WTC11 (cell line): Measurements from ENCODE around the gene HSP90AB1. TPM values are rescaled to one million over a fixed set of nuclear protein-coding genes. Genes with fewer than 3 reads are reported as not detected.

Experiments used
- ATAC-seq: fragments of 200-7000 bp; cut with Tn5 transposase; 2 replicates; pipeline ENCODE4 v1.10.0; 2021; ENCODE audit warnings: mild to moderate bottlenecking, moderate library complexity
- CTCF ChIA-PET: fragments of 300-600 bp; sonication (Branson Sonifier 250); formaldehyde crosslinking; loops from one replicate; lab custom pipeline; 2021; ENCODE audit warnings: antibody characterized with exemption; lab: Charles Lee
- POLR2A ChIA-PET: fragments of 350-600 bp; sonication (Branson Sonifier 250); formaldehyde crosslinking; loops from one replicate; lab custom pipeline; 2021; ENCODE audit warnings: antibody characterized with exemption; lab: Charles Lee
- DNase-seq: peaks from one replicate; pipeline ENCODE4 v3.0.0; 2021; ENCODE audit warnings: low spot score
- H3K27ac Mint-ChIP-seq: 2 replicates; pipeline ENCODE4 v1.8.0; 2021; ENCODE audit warnings: mixed read lengths
- H3K27me3 Mint-ChIP-seq: 2 replicates; pipeline ENCODE4 v1.8.0; 2021; ENCODE audit warnings: low read depth, mild to moderate bottlenecking, moderate library complexity, mixed read lengths
- H3K36me3 Mint-ChIP-seq: 2 replicates; pipeline ENCODE4 v1.8.0; 2021; ENCODE audit warnings: mixed read lengths
- H3K4me1 Mint-ChIP-seq: 2 replicates; pipeline ENCODE4 v1.8.0; 2022; ENCODE audit warnings: mixed read lengths
- H3K4me3 Mint-ChIP-seq: 2 replicates; pipeline ENCODE4 v1.8.0; 2021; ENCODE audit warnings: mild to moderate bottlenecking, moderate library complexity, mixed read lengths
- H3K9me3 Mint-ChIP-seq: 2 replicates; pipeline ENCODE4 v1.8.0; 2021; ENCODE audit warnings: mixed read lengths
- CBFB ChIP-seq: sonication (generic); formaldehyde crosslinking; IDR thresholded peaks from 2 replicates; pipeline ENCODE4 v1.8.1; 2022; ENCODE audit warnings: mild to moderate bottlenecking, low read depth, missing genetic modification reagents
- FOXK1 ChIP-seq: sonication (generic); formaldehyde crosslinking; IDR thresholded peaks from 2 replicates; pipeline ENCODE4 v1.8.0; 2022; ENCODE audit warnings: mild to moderate bottlenecking, moderate library complexity, missing genetic modification reagents
- NFE2L1 ChIP-seq: sonication (generic); formaldehyde crosslinking; IDR thresholded peaks from 2 replicates; pipeline ENCODE4 v1.8.1; 2023; ENCODE audit warnings: missing genetic modification reagents
- NR3C1 ChIP-seq: sonication (generic); formaldehyde crosslinking; conservative IDR thresholded peaks from 2 replicates; pipeline ENCODE4 v1.8.1; 2023; ENCODE audit warnings: low read depth, mild to moderate bottlenecking, missing genetic modification reagents
- SOX15 ChIP-seq: fragments of 250-450 bp; sonication (Bioruptor Pico); IDR thresholded peaks from 2 replicates; pipeline ENCODE4 v1.9.0; 2021; ENCODE audit warnings: mild to moderate bottlenecking
- SP1 ChIP-seq: sonication (generic); formaldehyde crosslinking; conservative IDR thresholded peaks from 2 replicates; pipeline ENCODE4 v1.8.1; 2022; ENCODE audit warnings: missing genetic modification reagents
- ZNF121 ChIP-seq: sonication (generic); formaldehyde crosslinking; IDR thresholded peaks from 2 replicates; pipeline ENCODE4 v1.8.0; 2023; ENCODE audit warnings: missing genetic modification reagents
- ZNF671 ChIP-seq: fragments of 250-450 bp; sonication (Bioruptor Pico); IDR thresholded peaks from 2 replicates; pipeline ENCODE4 v1.8.0; 2021; ENCODE audit warnings: mild to moderate bottlenecking
- total RNA-seq: library from RNA; stranded (reverse); gene quantifications from 3 replicates; pipeline ENCODE4 v1.2.3, GENCODE V29; 2021
- TF ChIP-seq, protein P1 (sequence below): sonication (generic); formaldehyde crosslinking; IDR thresholded peaks from 2 replicates; pipeline ENCODE4 v1.8.1; 2022; ENCODE audit warnings: missing genetic modification reagents, borderline replicate concordance
- TF ChIP-seq, protein P2 (sequence below): sonication (generic); formaldehyde crosslinking; IDR thresholded peaks from 2 replicates; pipeline ENCODE4 v1.8.1; 2022; ENCODE audit warnings: mild to moderate bottlenecking, missing genetic modification reagents, moderate library complexity, borderline replicate concordance
- TF ChIP-seq, protein P3 (sequence below): sonication (generic); formaldehyde crosslinking; IDR thresholded peaks from 2 replicates; pipeline ENCODE4 v1.8.1; 2022; ENCODE audit warnings: mild to moderate bottlenecking, moderate library complexity, missing genetic modification reagents
- TF ChIP-seq, protein P4 (sequence below): fragments of 250-450 bp; sonication (Bioruptor Pico); IDR thresholded peaks from 2 replicates; pipeline ENCODE4 v1.9.0; 2021; ENCODE audit warnings: moderate library complexity, mild to moderate bottlenecking, inconsistent platforms, borderline replicate concordance
- TF ChIP-seq, protein P5 (sequence below): sonication (generic); formaldehyde crosslinking; IDR thresholded peaks from 2 replicates; pipeline ENCODE4 v1.8.1; 2023; ENCODE audit warnings: mild to moderate bottlenecking, missing genetic modification reagents, borderline replicate concordance

Gene HSP90AB1
- total RNA-seq, 1 experiment from 2014 or later, result 2,171 TPM

DNA sequence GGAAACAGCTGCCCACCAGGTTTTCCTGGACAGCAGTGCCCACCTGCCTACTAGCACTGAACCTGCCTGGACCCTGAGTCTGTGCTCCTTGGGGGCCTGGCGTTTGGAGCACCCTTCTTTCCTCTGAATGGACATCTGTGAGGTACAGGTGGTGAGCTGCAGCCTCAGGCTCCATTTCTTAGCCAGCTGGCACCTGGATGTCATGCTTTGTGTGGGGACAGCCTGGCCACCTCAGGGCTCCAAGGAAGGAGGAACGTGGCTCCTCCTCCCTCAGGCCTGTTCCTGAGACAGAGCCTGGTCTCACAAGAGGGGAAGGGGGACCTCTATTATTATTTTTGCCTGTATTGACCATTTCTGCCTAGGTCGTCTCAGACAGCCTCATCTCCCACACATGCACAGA is 31.4 kb downstream of the HSP90AB1 start:
- H3K4me1 Mint-ChIP-seq, result peaks cover 5% of the 10 kb centered on the region
- H3K4me3 Mint-ChIP-seq, result no peak overlapping the region
- CTCF ChIA-PET, result interaction anchor here (0.6 to 3.8 kb wide), 4 partner anchors 10 to 216 kb away, joined by 3 to 20 read pairs (median 6); partner anchors contain the start of gene AARS2

DNA sequence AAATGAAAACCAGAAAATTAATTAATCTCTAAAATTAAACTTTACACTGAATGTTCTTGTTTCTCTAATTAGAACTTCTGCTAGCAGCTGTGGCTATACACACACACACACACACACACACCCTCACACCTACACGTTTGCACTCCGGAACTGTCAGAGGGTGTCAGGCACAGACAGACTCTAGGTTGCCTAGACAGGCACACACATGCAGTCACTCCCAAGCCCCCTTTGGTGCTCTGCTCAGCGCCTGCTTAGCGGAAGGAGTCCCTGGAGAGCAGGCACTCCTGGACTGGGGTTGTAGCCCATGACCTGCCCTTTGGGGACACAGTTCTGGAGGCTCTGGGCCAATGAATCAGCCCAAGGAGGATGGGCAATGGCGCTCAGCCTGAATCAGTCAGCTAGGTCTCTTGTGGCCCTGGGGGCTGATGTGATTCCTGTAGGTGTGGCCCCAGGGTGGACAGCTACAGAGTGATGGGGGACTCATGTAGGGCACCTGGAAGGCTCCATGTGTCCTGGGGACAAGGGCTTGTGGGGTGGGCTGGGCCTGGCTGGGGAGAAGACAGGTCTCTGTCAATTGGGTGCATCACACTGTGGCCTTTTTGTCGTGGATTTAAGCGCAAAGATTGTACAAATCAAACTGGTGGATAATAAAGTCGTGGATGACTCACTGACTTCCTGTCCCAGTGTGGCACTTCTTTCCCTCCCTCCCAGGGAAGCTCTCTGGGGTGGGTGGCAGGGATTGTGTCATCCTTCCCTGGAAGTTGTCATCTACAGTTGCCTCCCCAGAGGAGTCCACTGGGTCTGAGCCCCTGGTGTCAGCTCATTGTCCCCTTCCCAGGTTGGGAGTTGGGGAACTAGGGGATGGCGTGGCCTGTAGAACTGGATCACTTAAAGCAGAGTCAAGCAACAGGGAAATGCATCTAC is 32.1 kb downstream of the HSP90AB1 start:
- POLR2A ChIA-PET, result interaction anchor here (0.8 to 1.4 kb wide), 2 partner anchors 19 to 22 kb away, joined by 3 to 5 read pairs; no protein-coding TSS in a partner anchor
- TF ChIP-seq ZNF671 (CRISPR knock-in tag), result no peak
- TF ChIP-seq, protein P1, sequence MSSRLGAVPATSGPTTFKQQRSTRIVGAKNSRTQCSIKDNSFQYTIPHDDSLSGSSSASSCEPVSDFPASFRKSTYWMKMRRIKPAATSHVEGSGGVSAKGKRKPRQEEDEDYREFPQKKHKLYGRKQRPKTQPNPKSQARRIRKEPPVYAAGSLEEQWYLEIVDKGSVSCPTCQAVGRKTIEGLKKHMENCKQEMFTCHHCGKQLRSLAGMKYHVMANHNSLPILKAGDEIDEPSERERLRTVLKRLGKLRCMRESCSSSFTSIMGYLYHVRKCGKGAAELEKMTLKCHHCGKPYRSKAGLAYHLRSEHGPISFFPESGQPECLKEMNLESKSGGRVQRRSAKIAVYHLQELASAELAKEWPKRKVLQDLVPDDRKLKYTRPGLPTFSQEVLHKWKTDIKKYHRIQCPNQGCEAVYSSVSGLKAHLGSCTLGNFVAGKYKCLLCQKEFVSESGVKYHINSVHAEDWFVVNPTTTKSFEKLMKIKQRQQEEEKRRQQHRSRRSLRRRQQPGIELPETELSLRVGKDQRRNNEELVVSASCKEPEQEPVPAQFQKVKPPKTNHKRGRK, result no peak
- no peak for TF ChIP-seq FOXK1 (CRISPR knock-in tag)
- TF ChIP-seq, protein P2, sequence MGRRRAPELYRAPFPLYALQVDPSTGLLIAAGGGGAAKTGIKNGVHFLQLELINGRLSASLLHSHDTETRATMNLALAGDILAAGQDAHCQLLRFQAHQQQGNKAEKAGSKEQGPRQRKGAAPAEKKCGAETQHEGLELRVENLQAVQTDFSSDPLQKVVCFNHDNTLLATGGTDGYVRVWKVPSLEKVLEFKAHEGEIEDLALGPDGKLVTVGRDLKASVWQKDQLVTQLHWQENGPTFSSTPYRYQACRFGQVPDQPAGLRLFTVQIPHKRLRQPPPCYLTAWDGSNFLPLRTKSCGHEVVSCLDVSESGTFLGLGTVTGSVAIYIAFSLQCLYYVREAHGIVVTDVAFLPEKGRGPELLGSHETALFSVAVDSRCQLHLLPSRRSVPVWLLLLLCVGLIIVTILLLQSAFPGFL (CRISPR knock-in tag), result no peak
- no peak for TF ChIP-seq SP1 (CRISPR knock-in tag)
- TF ChIP-seq, protein P3, sequence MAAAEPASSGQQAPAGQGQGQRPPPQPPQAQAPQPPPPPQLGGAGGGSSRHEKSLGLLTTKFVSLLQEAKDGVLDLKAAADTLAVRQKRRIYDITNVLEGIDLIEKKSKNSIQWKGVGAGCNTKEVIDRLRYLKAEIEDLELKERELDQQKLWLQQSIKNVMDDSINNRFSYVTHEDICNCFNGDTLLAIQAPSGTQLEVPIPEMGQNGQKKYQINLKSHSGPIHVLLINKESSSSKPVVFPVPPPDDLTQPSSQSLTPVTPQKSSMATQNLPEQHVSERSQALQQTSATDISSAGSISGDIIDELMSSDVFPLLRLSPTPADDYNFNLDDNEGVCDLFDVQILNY, result no peak
- no peak for DNase-seq
- Mint-ChIP-seq H3K36me3 (no peaks in the 10 kb centered on the region), H3K9me3 (no peaks in the 10 kb centered on the region), H3K4me3 (no peak overlapping the region), H3K27me3 (peaks cover 46% of the 10 kb centered on the region), H3K27ac (no peak overlapping the region), H3K4me1 (peaks cover 5% of the 10 kb centered on the region)
- ATAC-seq, result no peak
- CTCF ChIA-PET, result interaction anchor here (0.9 kb wide), 1 partner anchor 19 kb away, joined by 3 read pairs; no protein-coding TSS in a partner anchor

More for the DNA sequence above, 31.4 kb downstream of the HSP90AB1 start:
- ATAC-seq, result no peak
- Mint-ChIP-seq H3K27ac (no peak overlapping the region), H3K36me3 (no peaks in the 10 kb centered on the region), H3K9me3 (no peaks in the 10 kb centered on the region), H3K27me3 (peaks cover 40% of the 10 kb centered on the region)
- POLR2A ChIA-PET, result interaction anchor here (0.8 to 1.4 kb wide), 2 partner anchors 20 to 22 kb away, joined by 3 to 5 read pairs; no protein-coding TSS in a partner anchor
- no peak for DNase-seq
- no peak for TF ChIP-seq SOX15 (CRISPR knock-in tag)
- TF ChIP-seq, protein P4, sequence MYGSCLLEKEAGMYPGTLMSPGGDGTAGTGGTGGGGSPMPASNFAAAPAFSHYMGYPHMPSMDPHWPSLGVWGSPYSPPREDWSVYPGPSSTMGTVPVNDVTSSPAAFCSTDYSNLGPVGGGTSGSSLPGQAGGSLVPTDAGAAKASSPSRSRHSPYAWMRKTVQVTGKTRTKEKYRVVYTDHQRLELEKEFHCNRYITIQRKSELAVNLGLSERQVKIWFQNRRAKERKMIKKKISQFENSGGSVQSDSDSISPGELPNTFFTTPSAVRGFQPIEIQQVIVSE (CRISPR knock-in tag), result no peak
- TF ChIP-seq, protein P2 (CRISPR knock-in tag), result no peak
- TF ChIP-seq, protein P5, sequence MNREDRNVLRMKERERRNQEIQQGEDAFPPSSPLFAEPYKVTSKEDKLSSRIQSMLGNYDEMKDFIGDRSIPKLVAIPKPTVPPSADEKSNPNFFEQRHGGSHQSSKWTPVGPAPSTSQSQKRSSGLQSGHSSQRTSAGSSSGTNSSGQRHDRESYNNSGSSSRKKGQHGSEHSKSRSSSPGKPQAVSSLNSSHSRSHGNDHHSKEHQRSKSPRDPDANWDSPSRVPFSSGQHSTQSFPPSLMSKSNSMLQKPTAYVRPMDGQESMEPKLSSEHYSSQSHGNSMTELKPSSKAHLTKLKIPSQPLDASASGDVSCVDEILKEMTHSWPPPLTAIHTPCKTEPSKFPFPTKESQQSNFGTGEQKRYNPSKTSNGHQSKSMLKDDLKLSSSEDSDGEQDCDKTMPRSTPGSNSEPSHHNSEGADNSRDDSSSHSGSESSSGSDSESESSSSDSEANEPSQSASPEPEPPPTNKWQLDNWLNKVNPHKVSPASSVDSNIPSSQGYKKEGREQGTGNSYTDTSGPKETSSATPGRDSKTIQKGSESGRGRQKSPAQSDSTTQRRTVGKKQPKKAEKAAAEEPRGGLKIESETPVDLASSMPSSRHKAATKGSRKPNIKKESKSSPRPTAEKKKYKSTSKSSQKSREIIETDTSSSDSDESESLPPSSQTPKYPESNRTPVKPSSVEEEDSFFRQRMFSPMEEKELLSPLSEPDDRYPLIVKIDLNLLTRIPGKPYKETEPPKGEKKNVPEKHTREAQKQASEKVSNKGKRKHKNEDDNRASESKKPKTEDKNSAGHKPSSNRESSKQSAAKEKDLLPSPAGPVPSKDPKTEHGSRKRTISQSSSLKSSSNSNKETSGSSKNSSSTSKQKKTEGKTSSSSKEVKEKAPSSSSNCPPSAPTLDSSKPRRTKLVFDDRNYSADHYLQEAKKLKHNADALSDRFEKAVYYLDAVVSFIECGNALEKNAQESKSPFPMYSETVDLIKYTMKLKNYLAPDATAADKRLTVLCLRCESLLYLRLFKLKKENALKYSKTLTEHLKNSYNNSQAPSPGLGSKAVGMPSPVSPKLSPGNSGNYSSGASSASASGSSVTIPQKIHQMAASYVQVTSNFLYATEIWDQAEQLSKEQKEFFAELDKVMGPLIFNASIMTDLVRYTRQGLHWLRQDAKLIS (CRISPR knock-in tag), result no peak
- no peak for TF ChIP-seq CBFB
- TF ChIP-seq ZNF121 (CRISPR knock-in tag), result no peak
- no peak for TF ChIP-seq NR3C1 (CRISPR knock-in tag)
- TF ChIP-seq NFE2L1, result no peak
